Activated CD8-positive, alpha-beta memory T cell treated with anti-CD3 and anti-CD28 coated beads, Interleukin-2, amount 50 U/mL, for 4 hours (primary cell): ENCODE results near the gene DOCK10.

ENCODE experiments used
- DNase-seq: peaks from one replicate; pipeline ENCODE4 v3.0.0-alpha.2; 2020

DOCK10 gene

GRCh38 chr2:224869601-224870233 lies 172.6 kb downstream of the DOCK10 start:
- no peak for DNase-seq

- no peak for DNase-seq
Observed at GRCh38 chr2:224865016-224865415, 177.3 kb downstream of the DOCK10 start.

GRCh38 chr2:224861266-224861665 lies 181.0 kb downstream of the DOCK10 start:
- DNase-seq = no peak

- no peak for DNase-seq
Observed at GRCh38 chr2:224860786-224861185, 181.5 kb downstream of the DOCK10 start.

- DNase-seq = no peak
Observed at GRCh38 chr2:224851811-224852210, 190.5 kb downstream of the DOCK10 start.

- no peak for DNase-seq
Observed at GRCh38 chr2:224850081-224850480, 192.2 kb downstream of the DOCK10 start.

GRCh38 chr2:224849264-224849663 lies 193.0 kb downstream of the DOCK10 start:
- DNase-seq = no peak

- no peak for DNase-seq
Observed at GRCh38 chr2:224847961-224848850, 194.1 kb downstream of the DOCK10 start.

GRCh38 chr2:224847381-224847780 lies 194.9 kb downstream of the DOCK10 start:
- DNase-seq = no peak

GRCh38 chr2:224846686-224847085 lies 195.6 kb downstream of the DOCK10 start:
- no peak for DNase-seq

GRCh38 chr2:224846161-224846560 lies 196.1 kb downstream of the DOCK10 start:
- DNase-seq = no peak

GRCh38 chr2:224843141-224843540 lies 199.1 kb downstream of the DOCK10 start:
- DNase-seq = no peak

GRCh38 chr2:224841910-224842309 lies 200.4 kb downstream of the DOCK10 start:
- no peak for DNase-seq

- DNase-seq = no peak
Observed at GRCh38 chr2:224838335-224838734, 203.9 kb downstream of the DOCK10 start.

GRCh38 chr2:224837558-224837957 lies 204.7 kb downstream of the DOCK10 start:
- DNase-seq = no peak

- no peak for DNase-seq
Observed at GRCh38 chr2:224837066-224837465, 205.2 kb downstream of the DOCK10 start.

GRCh38 chr2:224836263-224836662 lies 206.0 kb downstream of the DOCK10 start:
- DNase-seq = no peak

- no peak for DNase-seq
Observed at GRCh38 chr2:224835405-224835804, 206.9 kb downstream of the DOCK10 start.

GRCh38 chr2:224833986-224834385 lies 208.3 kb downstream of the DOCK10 start:
- DNase-seq = no peak

GRCh38 chr2:224832207-224832606 lies 210.1 kb downstream of the DOCK10 start:
- no peak for DNase-seq

GRCh38 chr2:224831530-224831929 lies 210.7 kb downstream of the DOCK10 start:
- no peak for DNase-seq

- DNase-seq = no peak
Observed at GRCh38 chr2:224820283-224820991, 221.8 kb downstream of the DOCK10 start.

- no peak for DNase-seq
Observed at GRCh38 chr2:224819075-224819474, 223.2 kb downstream of the DOCK10 start.

GRCh38 chr2:224817676-224818075 lies 224.6 kb downstream of the DOCK10 start:
- DNase-seq = no peak
